ENCODE measurements around the gene IL18RAP.

Gene IL18RAP

GRCh38 chr2:102422910-102423309 lies at the start of gene IL18RAP:
IL18RAP (plus strand) TSS chr2:102423160; CDS start chr2:102423278, 118 bp downstream.
- no peak for DNase-seq

- no peak for DNase-seq
Observed at GRCh38 chr2:102376052-102376591, 46.8 kb upstream of the IL18RAP start.

GRCh38 chr2:102383722-102384121 lies 39.2 kb upstream of the IL18RAP start:
- no peak for DNase-seq

- no peak for DNase-seq
Observed at GRCh38 chr2:102385522-102385921, 37.4 kb upstream of the IL18RAP start.

- DNase-seq = no peak
Observed at GRCh38 chr2:102386004-102386403, 37.0 kb upstream of the IL18RAP start.

GRCh38 chr2:102386867-102387541 lies 36.0 kb upstream of the IL18RAP start:
- no peak for DNase-seq

GRCh38 chr2:102387763-102388546 lies 35.0 kb upstream of the IL18RAP start:
- DNase-seq = no peak

- peak in 3 of 6 experiments; percentile 34 to 58 (median 48) for DNase-seq
Observed at GRCh38 chr2:102391565-102391964, 31.4 kb upstream of the IL18RAP start.

- DNase-seq = no peak
Observed at GRCh38 chr2:102392096-102392495, 30.9 kb upstream of the IL18RAP start.

GRCh38 chr2:102392942-102393341 lies 30.0 kb upstream of the IL18RAP start:
- no peak for DNase-seq

- no peak for DNase-seq
Observed at GRCh38 chr2:102396012-102396411, 26.9 kb upstream of the IL18RAP start.

- DNase-seq = no peak
Observed at GRCh38 chr2:102397209-102397608, 25.8 kb upstream of the IL18RAP start.

GRCh38 chr2:102399499-102400141 lies 23.3 kb upstream of the IL18RAP start:
- DNase-seq = no peak

GRCh38 chr2:102401456-102401855 lies 21.5 kb upstream of the IL18RAP start:
- no peak for DNase-seq

GRCh38 chr2:102401865-102402264 lies 21.1 kb upstream of the IL18RAP start:
- no peak for DNase-seq

GRCh38 chr2:102410952-102411351 lies 12.0 kb upstream of the IL18RAP start:
- DNase-seq = no peak

- no peak for DNase-seq
Observed at GRCh38 chr2:102412199-102412598, 10.8 kb upstream of the IL18RAP start.

- peak in 2 of 6 experiments; percentile 7 to 9 for DNase-seq
Observed at GRCh38 chr2:102417946-102418345, 5.0 kb upstream of the IL18RAP start.

- peak in 3 of 6 experiments; percentile 20 to 52 (median 40) for DNase-seq
Observed at GRCh38 chr2:102418421-102418961, 4.5 kb upstream of the IL18RAP start.

- DNase-seq = no peak
Observed at GRCh38 chr2:102420290-102420689, 2.7 kb upstream of the IL18RAP start.

GRCh38 chr2:102421890-102422759 lies 835 bp upstream of the IL18RAP start:
- no peak for DNase-seq

GRCh38 chr2:102423368-102423767 lies 408 bp downstream of the IL18RAP start:
- no peak for DNase-seq
